Lung microvascular endothelial cell (primary cell): ENCODE data around the gene BCAT1. TPM values are rescaled to one million over a fixed set of nuclear protein-coding genes. Genes with fewer than 3 reads are reported as not detected.
A peak's percentile ranks its signal among the peaks of the same experiment; 100 is the strongest.
"Not testable (repeated sequence)": the region's sequence is repeated elsewhere in the genome, so short reads cannot be mapped to it uniquely, and the experiment has no call there.

ENCODE experiments used
- DNase-seq, 2 donors: peaks; one replicate each; pipeline versions ENCODE4 v3.0.0 to v3.0.0-alpha.2; 2010; ENCODE audit warnings: low read depth in 2 of 2
- total RNA-seq: library from RNA; depleted of rRNA; stranded (reverse); fragments of >200 nt; gene quantifications from 2 replicates; pipeline ENCODE4 v1.2.1, GENCODE V29; 2014

The BCAT1 gene
- total RNA-seq, 1 donor from 2014 or later: 68.3 TPM

- DNase-seq: not testable (repeated sequence)
Observed at GRCh38 chr12:24928533-24929306, 20.2 kb downstream of the BCAT1 start.

DNA sequence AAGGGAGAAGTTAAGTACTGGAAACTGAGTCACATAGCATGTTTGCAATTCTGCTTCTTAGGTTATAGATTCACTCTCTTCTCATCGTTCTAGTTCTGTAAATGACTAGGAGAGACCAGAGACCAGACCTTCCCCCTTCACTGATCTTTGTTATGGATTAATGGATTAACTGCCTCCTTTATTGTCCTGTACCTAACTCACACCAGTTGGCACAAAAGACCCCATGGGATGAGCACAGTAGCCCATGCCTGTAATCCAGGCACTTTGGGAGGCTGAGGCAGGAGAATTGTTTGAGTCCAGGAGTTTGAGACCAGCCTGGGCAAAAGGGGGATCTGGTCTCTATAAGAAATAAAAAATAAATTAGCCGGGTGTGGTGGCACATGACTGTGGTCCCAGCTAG, 20.8 kb downstream of the BCAT1 start:
- no peak for DNase-seq

DNA sequence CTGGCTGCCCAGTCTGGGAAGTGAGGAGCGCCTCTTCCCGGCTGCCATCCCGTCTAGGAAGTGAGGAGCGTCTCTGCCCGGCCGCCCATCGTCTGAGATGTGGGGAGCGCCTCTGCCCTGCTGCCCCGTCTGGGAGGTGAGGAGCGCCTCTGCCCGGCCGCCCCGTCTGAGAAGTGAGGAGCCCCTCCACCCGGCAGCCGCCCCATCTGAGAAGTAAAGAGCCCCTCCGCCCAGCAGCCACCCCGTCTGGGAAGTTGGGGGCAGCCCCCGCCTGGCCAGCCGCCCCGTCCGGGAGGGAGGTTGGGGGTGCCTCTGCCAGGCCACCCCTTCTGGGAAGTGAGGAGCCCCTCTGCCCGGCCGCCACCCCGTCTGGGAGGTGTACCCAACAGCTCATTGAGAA, 22.8 kb downstream of the BCAT1 start:
- not testable (repeated sequence) for DNase-seq

GRCh38 chr12:24922090-24922489, 26.8 kb downstream of the BCAT1 start:
- peak; percentile 48 to 49 for DNase-seq

DNA sequence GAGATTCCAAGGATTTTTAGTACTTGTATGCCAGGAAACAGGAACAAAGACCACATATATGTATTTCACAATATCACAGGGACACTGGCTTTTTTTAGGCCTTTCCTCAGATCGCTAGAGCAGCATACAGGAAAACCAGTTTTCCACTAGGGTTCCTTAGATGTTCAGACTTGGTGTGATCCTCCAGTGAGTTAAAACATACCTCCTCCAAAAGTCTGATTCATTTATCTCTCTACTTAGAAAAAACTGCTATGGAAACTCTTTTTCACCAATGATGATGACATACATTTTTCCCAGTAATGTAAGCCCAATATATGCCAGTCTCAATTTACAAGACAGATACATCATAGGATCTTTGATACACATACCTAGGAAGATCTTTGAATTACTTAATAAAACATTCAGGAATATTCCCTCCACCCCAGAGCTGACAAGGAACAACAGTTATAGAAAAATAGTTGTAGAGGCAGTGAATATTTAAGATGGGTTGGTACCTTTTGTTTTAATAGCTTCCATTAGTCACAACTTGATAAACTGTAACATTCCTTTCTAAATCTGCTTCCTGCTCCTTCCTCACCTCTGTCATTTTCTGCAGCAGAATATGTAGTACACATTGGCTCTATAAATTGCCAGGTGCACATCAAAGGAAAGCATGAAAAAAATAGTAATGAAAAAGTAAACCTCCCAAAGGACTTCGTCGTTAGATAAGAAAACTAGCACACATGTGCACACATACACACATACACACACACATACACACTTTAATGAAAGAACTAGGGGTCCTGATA, 27.5 kb downstream of the BCAT1 start:
- DNase-seq: peak; percentile 80 to 84

GRCh38 chr12:24920141-24920540, 28.8 kb downstream of the BCAT1 start:
- DNase-seq: no peak

- DNase-seq: no peak
Observed at GRCh38 chr12:24919346-24920001, 29.4 kb downstream of the BCAT1 start.

DNA sequence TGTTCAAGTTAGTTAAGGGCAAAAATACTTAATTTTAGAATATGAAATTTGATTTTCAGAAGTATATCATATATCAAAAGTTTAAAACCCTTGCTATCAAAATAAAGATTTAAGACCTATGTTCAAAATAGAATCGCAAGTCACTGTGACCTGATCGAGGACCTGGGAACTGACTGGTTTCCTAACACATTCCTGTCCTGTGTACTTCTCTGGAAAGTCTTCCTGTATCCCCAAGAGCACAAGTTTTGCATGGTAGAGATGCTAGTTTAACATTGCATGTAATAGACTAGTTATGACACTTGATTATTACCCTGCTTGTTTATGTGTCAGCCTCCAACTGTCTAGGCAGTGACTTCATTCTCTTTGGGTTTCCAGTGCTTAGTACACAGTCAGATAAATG, 30.3 kb downstream of the BCAT1 start:
- DNase-seq: peak; percentile 64 to 73

GRCh38 chr12:24915501-24915900, 33.4 kb downstream of the BCAT1 start:
- no peak for DNase-seq

GRCh38 chr12:24913953-24914352, 34.9 kb downstream of the BCAT1 start:
- DNase-seq: no peak

DNA sequence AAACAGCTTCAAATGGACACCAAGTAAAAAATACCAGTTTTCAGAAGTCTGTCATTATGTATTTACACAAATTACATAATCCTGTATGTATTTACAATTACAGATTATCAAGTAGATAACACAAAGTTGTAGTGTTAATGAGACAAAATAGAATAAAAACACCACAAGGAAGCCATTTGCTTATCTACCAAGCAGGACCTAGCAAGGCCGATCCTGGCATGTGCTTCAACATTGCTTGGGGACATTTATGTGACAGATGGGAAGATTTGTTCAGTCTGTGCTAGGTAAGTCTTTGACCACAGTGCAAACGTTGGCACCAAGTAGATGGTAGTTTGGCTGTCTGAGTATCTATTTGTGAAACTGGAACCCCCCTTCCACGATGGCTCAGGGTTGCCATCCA, 35.8 kb downstream of the BCAT1 start:
- DNase-seq: no peak

DNA sequence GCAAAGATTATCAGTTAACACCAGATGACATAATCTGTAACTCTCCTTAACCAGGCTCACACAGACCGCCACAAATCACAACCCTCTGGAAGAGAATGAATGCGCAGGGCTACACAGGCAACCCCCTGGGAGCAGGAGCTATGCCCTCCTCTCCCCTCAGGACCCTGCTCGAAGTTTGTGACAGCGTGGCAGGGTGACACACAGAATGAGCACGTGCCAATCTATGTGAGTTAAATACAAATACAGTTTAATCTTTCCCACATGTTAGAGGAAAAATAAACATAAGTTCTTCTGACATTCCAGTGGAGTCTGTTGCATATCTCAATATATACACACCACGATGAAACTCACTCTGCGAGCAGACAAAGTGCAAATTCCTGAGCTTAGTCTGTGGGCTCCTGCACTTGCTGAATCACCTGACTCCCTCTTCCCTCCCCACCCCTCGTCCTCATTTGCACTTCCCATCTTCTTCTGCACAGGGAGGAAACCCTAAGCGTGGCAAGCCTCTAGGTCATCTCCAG, 37.6 kb downstream of the BCAT1 start:
- DNase-seq: peak; percentile 53 to 55

DNA sequence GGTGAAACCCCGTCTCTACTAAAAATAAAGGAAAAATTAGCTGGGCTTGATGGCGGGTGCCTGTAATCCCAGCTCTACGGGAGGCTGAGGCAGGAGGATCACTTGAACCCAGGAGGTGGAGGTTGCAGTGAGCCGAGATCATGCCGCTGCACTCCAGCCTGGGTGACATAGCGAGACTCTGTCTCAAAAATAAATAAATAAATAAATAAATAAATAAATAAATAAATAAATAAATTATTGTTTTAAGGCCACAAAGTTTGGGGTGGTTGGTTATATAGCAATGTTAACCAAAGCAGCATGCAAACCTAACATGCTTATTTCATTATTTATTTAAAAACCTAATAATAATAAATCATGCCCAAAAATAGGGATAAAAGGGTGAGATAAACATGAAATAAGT, 38.7 kb downstream of the BCAT1 start:
- DNase-seq: not testable (repeated sequence)

- DNase-seq: peak; percentile 34 to 97
Observed at GRCh38 chr12:24909667-24910066, 39.2 kb downstream of the BCAT1 start.

- no peak for DNase-seq
Observed at GRCh38 chr12:24907464-24907863, 41.4 kb downstream of the BCAT1 start.

DNA sequence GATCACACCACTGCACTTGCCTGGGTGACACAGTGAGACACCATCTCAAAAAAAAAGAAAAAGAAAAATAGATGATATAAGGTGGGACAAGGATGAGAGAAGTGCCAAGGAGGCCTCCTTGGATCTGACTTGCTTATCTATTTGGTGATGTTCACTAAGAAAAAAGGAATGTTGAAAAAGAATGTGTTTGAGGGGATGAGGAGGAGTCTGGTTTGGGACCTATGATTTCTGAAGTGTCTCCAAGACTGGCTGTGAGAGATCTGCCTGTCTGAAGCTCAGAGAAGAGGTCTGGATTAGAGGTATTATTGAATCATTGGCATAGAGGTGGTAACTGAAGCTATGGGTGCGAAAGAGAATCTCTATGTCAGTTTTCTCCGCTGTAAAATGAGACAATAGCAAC, 42.8 kb downstream of the BCAT1 start:
- DNase-seq: no peak

GRCh38 chr12:24905431-24905830, 43.5 kb downstream of the BCAT1 start:
- no peak for DNase-seq

DNA sequence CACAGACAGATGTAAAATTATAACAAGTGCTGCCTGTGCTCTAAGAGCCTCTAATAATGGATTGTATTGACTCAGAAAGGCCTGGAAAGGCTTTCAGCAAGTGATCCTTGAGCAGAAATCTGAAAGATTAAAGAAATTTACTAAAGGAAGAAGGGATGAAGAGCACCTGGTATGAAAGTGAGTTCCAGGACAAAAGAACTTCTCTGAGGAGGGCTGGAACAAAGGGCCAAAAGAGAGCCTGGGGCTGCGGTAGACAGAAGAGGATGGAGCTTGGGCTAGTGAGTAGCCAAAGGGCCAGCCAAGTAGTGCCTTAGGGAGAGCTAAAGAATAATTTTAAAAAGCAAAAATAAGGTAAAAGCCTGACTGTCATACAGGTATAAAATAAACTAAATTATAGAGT, 44.0 kb downstream of the BCAT1 start:
- DNase-seq: no peak

GRCh38 chr12:24903329-24904088, 45.4 kb downstream of the BCAT1 start:
- DNase-seq: peak; percentile 50 to 70

DNA sequence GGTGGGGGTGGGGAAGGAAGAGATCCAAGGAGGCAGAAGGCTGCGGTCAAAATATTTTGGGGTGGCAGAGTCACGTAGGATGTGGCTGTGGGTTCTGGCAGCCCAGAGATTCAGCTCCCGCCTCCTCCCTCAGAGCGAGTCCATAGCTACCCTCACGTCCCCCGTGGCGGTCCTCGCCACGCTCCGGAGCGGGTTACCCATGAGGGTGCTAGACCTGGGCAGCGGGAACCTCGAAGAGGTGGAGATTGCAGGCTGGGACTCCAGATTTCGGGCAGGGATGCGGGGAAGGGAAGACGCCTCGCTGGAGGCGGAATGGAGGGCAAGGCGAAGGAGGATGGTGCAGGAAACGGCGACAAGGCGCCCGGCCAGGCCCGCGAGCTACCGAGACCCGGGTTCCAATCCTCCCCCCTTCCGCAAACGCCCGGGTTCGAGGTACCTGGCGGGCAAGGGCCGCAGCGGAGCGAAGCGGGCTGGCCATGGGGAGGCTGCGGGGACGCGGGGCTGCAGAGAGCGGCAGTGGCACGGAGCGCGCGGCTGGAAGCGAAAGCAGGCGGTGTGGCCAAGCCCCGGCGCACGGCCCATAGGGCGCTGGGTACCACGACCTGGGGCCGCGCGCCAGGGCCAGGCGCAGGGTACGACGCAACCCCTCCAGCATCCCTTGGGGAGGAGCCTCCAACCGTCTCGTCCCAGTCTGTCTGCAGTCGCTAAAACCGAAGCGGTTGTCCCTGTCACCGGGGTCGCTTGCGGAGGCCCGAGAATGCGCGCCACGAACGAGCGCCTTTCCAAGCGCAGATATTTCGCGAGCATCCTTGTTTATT, 46.2 kb downstream of the BCAT1 start:
- peak; percentile 64 to 71 for DNase-seq
